ENCODE data around the gene NRG3. TPM values are rescaled to one million over a fixed set of nuclear protein-coding genes. Genes with fewer than 3 reads are reported as not detected.

NRG3 gene
- total RNA-seq, 1 experiment from 2014 or later: not detected

- H3K27ac ChIP-seq (ENCODE audit: low read depth, low read length): no peak overlapping the region
- ATAC-seq (no peak), DNase-seq (ENCODE audit: low read depth, low spot score) (no peak)
- no peak overlapping the region for H3K4me3 ChIP-seq (replicated peaks in 1 of 2; ENCODE audit: low read depth in 1 of 2, low read length in 2 of 2)
- no peaks in the 10 kb centered on the region for H3K9me2 ChIP-seq (ENCODE audit: insufficient read depth)
- TF ChIP-seq FOSL1 (IDR thresholded peaks at IDR 0.05; ENCODE audit: low read depth) (no peak), CBX3 (IDR thresholded peaks at IDR 0.05; ENCODE audit: low read depth) (no peak), ELF1 (IDR thresholded peaks at IDR 0.05; ENCODE audit: borderline replicate concordance, low read depth) (no peak), EZH2 (IDR thresholded peaks at IDR 0.05) (no peak), YY1 (IDR thresholded peaks at IDR 0.05; ENCODE audit: extremely low read depth, insufficient replicate concordance, low read depth, low read length) (no peak), ATF3 (IDR thresholded peaks at IDR 0.05) (no peak), RAD21 (IDR thresholded peaks at IDR 0.05; ENCODE audit: low read depth) (no peak), EGR1 (IDR thresholded peaks at IDR 0.05; ENCODE audit: low read depth) (no peak), POLR2A (IDR thresholded peaks at IDR 0.05; ENCODE audit: borderline replicate concordance, extremely low read depth, insufficient read depth, insufficient read length) (no peak), SIN3A (IDR thresholded peaks at IDR 0.05; ENCODE audit: low read depth) (no peak), POLR2AphosphoS5 (IDR thresholded peaks at IDR 0.05; ENCODE audit: low read depth, low read length) (no peak), EZH2phosphoT487 (IDR thresholded peaks at IDR 0.05; ENCODE audit: borderline replicate concordance) (no peak), SRF (IDR thresholded peaks at IDR 0.05; ENCODE audit: low read depth) (no peak), CEBPB (IDR thresholded peaks at IDR 0.05; ENCODE audit: low read depth) (no peak), CTCF (IDR thresholded peaks at IDR 0.05 in 2 of 3, conservative IDR thresholded peaks at IDR 0.05 in 1 of 3; ENCODE audit: borderline replicate concordance in 1 of 3, insufficient read depth in 1 of 3, low read depth in 2 of 3, low read length in 2 of 3) (no peak), SP1 (IDR thresholded peaks at IDR 0.05; ENCODE audit: low read depth) (no peak)
- TF ChIP-seq, protein P1, sequence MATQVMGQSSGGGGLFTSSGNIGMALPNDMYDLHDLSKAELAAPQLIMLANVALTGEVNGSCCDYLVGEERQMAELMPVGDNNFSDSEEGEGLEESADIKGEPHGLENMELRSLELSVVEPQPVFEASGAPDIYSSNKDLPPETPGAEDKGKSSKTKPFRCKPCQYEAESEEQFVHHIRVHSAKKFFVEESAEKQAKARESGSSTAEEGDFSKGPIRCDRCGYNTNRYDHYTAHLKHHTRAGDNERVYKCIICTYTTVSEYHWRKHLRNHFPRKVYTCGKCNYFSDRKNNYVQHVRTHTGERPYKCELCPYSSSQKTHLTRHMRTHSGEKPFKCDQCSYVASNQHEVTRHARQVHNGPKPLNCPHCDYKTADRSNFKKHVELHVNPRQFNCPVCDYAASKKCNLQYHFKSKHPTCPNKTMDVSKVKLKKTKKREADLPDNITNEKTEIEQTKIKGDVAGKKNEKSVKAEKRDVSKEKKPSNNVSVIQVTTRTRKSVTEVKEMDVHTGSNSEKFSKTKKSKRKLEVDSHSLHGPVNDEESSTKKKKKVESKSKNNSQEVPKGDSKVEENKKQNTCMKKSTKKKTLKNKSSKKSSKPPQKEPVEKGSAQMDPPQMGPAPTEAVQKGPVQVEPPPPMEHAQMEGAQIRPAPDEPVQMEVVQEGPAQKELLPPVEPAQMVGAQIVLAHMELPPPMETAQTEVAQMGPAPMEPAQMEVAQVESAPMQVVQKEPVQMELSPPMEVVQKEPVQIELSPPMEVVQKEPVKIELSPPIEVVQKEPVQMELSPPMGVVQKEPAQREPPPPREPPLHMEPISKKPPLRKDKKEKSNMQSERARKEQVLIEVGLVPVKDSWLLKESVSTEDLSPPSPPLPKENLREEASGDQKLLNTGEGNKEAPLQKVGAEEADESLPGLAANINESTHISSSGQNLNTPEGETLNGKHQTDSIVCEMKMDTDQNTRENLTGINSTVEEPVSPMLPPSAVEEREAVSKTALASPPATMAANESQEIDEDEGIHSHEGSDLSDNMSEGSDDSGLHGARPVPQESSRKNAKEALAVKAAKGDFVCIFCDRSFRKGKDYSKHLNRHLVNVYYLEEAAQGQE (IDR thresholded peaks at IDR 0.05; ENCODE audit: low read depth): no peak
- TF ChIP-seq, protein P2, sequence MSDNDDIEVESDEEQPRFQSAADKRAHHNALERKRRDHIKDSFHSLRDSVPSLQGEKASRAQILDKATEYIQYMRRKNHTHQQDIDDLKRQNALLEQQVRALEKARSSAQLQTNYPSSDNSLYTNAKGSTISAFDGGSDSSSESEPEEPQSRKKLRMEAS (IDR thresholded peaks at IDR 0.05): no peak
- ChIA-PET CTCF (no interaction called here), POLR2A (no interaction called here), RAD21 (ENCODE audit: low non-redundant PET in 1 of 2, low total read pairs in 2 of 2, uncharacterized antibody in 2 of 2, unreplicated experiment in 2 of 2) (no interaction called here)
- no peak overlapping the region for H2AFZ ChIP-seq (ENCODE audit: low read depth, low read length, poor library complexity, severe bottlenecking)
- no peaks in the 10 kb centered on the region for H3K4me1 ChIP-seq (ENCODE audit: control insufficient read depth in 1 of 2, insufficient read depth in 2 of 2, low read length in 2 of 2)
- intact Hi-C loops (cut with micrococcal nuclease): no loop called here
- H3K9me3 ChIP-seq (ENCODE audit: control insufficient read depth in 1 of 2, insufficient read depth in 1 of 2, low read depth in 1 of 2, low read length in 2 of 2): peaks cover 3 to 8% of the 10 kb centered on the region in 2 experiments; a peak in 2 of 4 replicates
- no peaks in the 10 kb centered on the region for H3K27me3 ChIP-seq (ENCODE audit: insufficient read depth, low read length)
- no peaks in the 10 kb centered on the region for H3K79me2 ChIP-seq (ENCODE audit: insufficient read depth, low read length)
- no TSS peak for BruUV-seq (replicated peaks)
- no peaks in the 10 kb centered on the region for H4K20me1 ChIP-seq (ENCODE audit: insufficient read depth)
- H3K36me3 ChIP-seq (ENCODE audit: control insufficient read depth in 1 of 2, insufficient read depth in 2 of 2, low read length in 2 of 2): no peaks in the 10 kb centered on the region
- no peak overlapping the region for H3K9ac ChIP-seq (ENCODE audit: low read length)
- no peak overlapping the region for H3K4me2 ChIP-seq (ENCODE audit: low read length)
These were observed 768.1 kb downstream of the NRG3 start for GRCh38 chr10:82643076-82643475.
